Lung (tissue), 12 donors: Measurements from ENCODE around the gene ZC3H14. TPM values are rescaled to one million over a fixed set of nuclear protein-coding genes. Genes with fewer than 3 reads are reported as not detected.

Experiments
- ATAC-seq: fragments of 200-7000 bp; cut with Tn5 transposase; one replicate; pipeline ENCODE4 v1.9.1; 2020; ENCODE audit warnings: moderate number of reproducible peaks; ENCODE audit not compliant: insufficient read depth, low FRiP score
- DNase-seq, 3 donors: peaks; one replicate each; pipeline ENCODE4 v3.0.0-alpha.2; 2013 to 2017
- H3K27ac ChIP-seq, 2 donors: one replicate each; pipeline ENCODE4 v1.5.1; 2013; ENCODE audit warnings: mild to moderate bottlenecking in 2 of 2, moderate library complexity in 2 of 2, control low read depth in 1 of 2, inconsistent platforms in 1 of 2, low read depth in 1 of 2, low read length in 1 of 2
- H3K27me3 ChIP-seq, 3 donors: one replicate each; pipeline ENCODE4 v1.5.1; 2013; ENCODE audit warnings: low read length in 2 of 3; ENCODE audit not compliant: control insufficient read depth in 3 of 3, insufficient read depth in 3 of 3
- H3K36me3 ChIP-seq, 4 donors: one replicate each; pipeline ENCODE4 v1.5.1; 2013; ENCODE audit warnings: low read length in 4 of 4, mild to moderate bottlenecking in 1 of 4, moderate library complexity in 1 of 4; ENCODE audit not compliant: control insufficient read depth in 4 of 4, insufficient read depth in 4 of 4
- H3K4me1 ChIP-seq, 5 donors: one replicate each; pipeline ENCODE4 v1.5.1; 2013; ENCODE audit warnings: low read length in 5 of 5, mild to moderate bottlenecking in 2 of 5, moderate library complexity in 1 of 5; ENCODE audit not compliant: control insufficient read depth in 5 of 5, insufficient read depth in 5 of 5
- H3K4me3 ChIP-seq: one replicate; pipeline ENCODE4 v1.5.1; 2013; ENCODE audit warnings: mild to moderate bottlenecking, control low read depth, moderate library complexity
- H3K9ac ChIP-seq, 2 donors: one replicate each; pipeline ENCODE4 v1.5.1; 2013; ENCODE audit warnings: low read length in 2 of 2, control low read depth in 1 of 2; ENCODE audit not compliant: insufficient read depth in 1 of 2
- H3K9me3 ChIP-seq, 4 donors: one replicate each; pipeline ENCODE4 v1.5.1; 2013; ENCODE audit warnings: low read length in 3 of 4, mild to moderate bottlenecking in 1 of 4, moderate library complexity in 1 of 4; ENCODE audit not compliant: control insufficient read depth in 4 of 4, insufficient read depth in 3 of 4
- CTCF ChIP-seq: IDR thresholded peaks from 2 replicates; pipeline ENCODE4 v1.5.1; 2012; ENCODE audit warnings: mild to moderate bottlenecking; ENCODE audit errors: control extremely low read depth, extremely low read depth
- WGBS, 2 donors: extraction: QIAGEN DNeasy Blood & Tissue Kit; methylation state at CpG; one replicate each; pipeline ENCODE4 v1.1.7; 2013; 5-methylcytosine and 5-hydroxymethylcytosine counted together
- polyA plus RNA-seq, 2 donors: library from polyadenylated mRNA; stranded (reverse); fragments of 200-250 nt; gene quantifications; one replicate each; pipeline ENCODE4 v1.2.1, GENCODE V29; 2013
- total RNA-seq, 2 donors: library from RNA; depleted of rRNA in 1 of 2; stranded (reverse); fragments of >200 nt in 1 of 2; gene quantifications; one replicate each; pipeline ENCODE4 v1.2.1, GENCODE V29; 2014 to 2021
- donor health status: control.
- donor health status: control.
- donor health status: Bipolar disorder and iron deficiency.
- donor health status: healthy.
- donor health status: DM: yes; HTN: yes; CAD: no.

Gene ZC3H14
- total and polyA plus RNA-seq, 4 donors: 21.9 to 79.7 (median 36.3) TPM

GRCh38 chr14:88611878-88612277, 49.0 kb downstream of the ZC3H14 start:
- WGBS, 2 donors: 58 to 85% methylated on average over 1 of the region's 1 CpG
- Histone ChIP-seq H3K36me3 (peaks cover 19 to 56% (median 41%) of the 10 kb centered on the region in 4 donors), H3K27me3 (no peaks in the 10 kb centered on the region)

GRCh38 chr14:88612981-88613380, 50.1 kb downstream of the ZC3H14 start:
- Histone ChIP-seq H3K36me3 (peaks cover 11 to 45% (median 33%) of the 10 kb centered on the region in 4 donors), H3K27me3 (no peaks in the 10 kb centered on the region), H3K9ac (no peak overlapping the region), H3K4me3 (no peak overlapping the region), H3K27ac (no peak overlapping the region), H3K9me3 (no peaks in the 10 kb centered on the region), H3K4me1 (peaks cover 0 to 3% (median 0%) of the 10 kb centered on the region in 5 donors)
- ATAC-seq (no peak), DNase-seq (no peak)
- TF ChIP-seq CTCF: no peak
- WGBS, 2 donors: 85 to 88% methylated on average over 4 of the region's 4 CpGs

More at GRCh38 chr14:88611878-88612277, 49.0 kb downstream of the ZC3H14 start:
- H3K9me3 ChIP-seq: no peaks in the 10 kb centered on the region
- H3K4me1 ChIP-seq: peaks cover 0 to 3% (median 0%) of the 10 kb centered on the region in 5 donors
- no peak for DNase-seq
- H3K27ac ChIP-seq: no peak overlapping the region
- TF ChIP-seq CTCF: no peak
- no peak for ATAC-seq
- no peak overlapping the region for H3K4me3 ChIP-seq
- no peak overlapping the region for H3K9ac ChIP-seq

- H3K27ac ChIP-seq: no peak overlapping the region
- no peak overlapping the region for H3K9ac ChIP-seq
- peaks cover 7 to 40% (median 28%) of the 10 kb centered on the region in 4 donors for H3K36me3 ChIP-seq
Measured at GRCh38 chr14:88613552-88614010, 50.7 kb downstream of the ZC3H14 start.

More at GRCh38 chr14:88613552-88614010, 50.7 kb downstream of the ZC3H14 start:
- 48 to 62% methylated on average over 5 of the region's 5 CpGs for WGBS, 2 donors
- no peaks in the 10 kb centered on the region for H3K27me3 ChIP-seq
- H3K4me3 ChIP-seq: no peak overlapping the region
- H3K9me3 ChIP-seq: no peaks in the 10 kb centered on the region
- H3K4me1 ChIP-seq: peaks cover 0 to 3% (median 0%) of the 10 kb centered on the region in 5 donors
- no peak for TF ChIP-seq CTCF
- DNase-seq: no peak
- ATAC-seq: no peak
